Measurements from ENCODE around the gene ATP2A2. TPM values are rescaled to one million over a fixed set of nuclear protein-coding genes. Genes with fewer than 3 reads are reported as not detected.

Gene ATP2A2
- total RNA-seq, 1 experiment from 2014 or later: 239 TPM

- TF ChIP-seq FOSL1 (IDR thresholded peaks at IDR 0.05; ENCODE audit: low read depth): no peak
- TF ChIP-seq POLR2AphosphoS5 (IDR thresholded peaks at IDR 0.05; ENCODE audit: low read depth, low read length): no peak
- no peak for TF ChIP-seq CTCF (IDR thresholded peaks at IDR 0.05 in 2 of 3, conservative IDR thresholded peaks at IDR 0.05 in 1 of 3; ENCODE audit: borderline replicate concordance in 1 of 3, insufficient read depth in 1 of 3, low read depth in 2 of 3, low read length in 2 of 3)
Observed at GRCh38 chr12:110333201-110333600, 52.2 kb downstream of the ATP2A2 start (continued).

DNA sequence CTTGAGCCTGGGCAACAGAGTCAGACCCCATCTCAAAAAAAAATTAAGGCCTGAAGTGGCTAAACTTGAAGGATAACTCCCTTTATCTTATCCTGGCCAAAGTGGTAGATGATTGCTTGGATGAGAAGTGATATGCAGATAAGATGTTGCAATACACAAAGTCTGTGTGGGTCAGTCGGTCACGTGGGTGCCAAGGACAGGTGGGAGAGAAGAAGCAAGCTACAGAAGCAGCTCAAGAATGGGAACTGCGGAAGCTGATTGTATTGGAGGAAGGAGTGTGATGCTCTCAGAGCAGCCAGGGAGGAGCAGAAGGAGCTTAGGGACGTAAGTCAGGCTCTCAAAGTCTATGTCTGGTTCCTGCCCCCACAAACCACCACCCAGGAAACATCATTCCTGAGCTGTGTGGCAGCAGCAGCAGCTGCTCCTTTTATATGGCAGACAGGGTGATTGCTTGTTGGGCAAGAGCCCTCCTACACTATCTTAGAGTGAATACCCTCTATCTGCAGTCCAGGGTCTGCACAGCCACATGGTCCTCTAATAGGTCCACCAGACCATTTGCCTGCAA, 54.5 kb downstream of the ATP2A2 start:
- ChIA-PET CTCF (no interaction called here), RAD21 (ENCODE audit: low non-redundant PET in 1 of 2, low total read pairs in 2 of 2, uncharacterized antibody in 2 of 2, unreplicated experiment in 2 of 2) (no interaction called here), POLR2A (no interaction called here)
- ATAC-seq: no peak
- DNase-seq (ENCODE audit: low read depth, low spot score): no peak
- no peaks in the 10 kb centered on the region for H3K27me3 ChIP-seq (ENCODE audit: insufficient read depth, low read length)
- H3K4me1 ChIP-seq (ENCODE audit: control insufficient read depth in 1 of 2, insufficient read depth in 2 of 2, low read length in 2 of 2): no peaks in the 10 kb centered on the region; a peak in 1 of 4 replicates
- no peaks in the 10 kb centered on the region for H3K9me2 ChIP-seq (ENCODE audit: insufficient read depth)
- H3K36me3 ChIP-seq (ENCODE audit: control insufficient read depth in 1 of 2, insufficient read depth in 2 of 2, low read length in 2 of 2): peaks cover 55 to 88% of the 10 kb centered on the region in 2 experiments
- no peak overlapping the region for H3K4me3 ChIP-seq (replicated peaks in 1 of 2; ENCODE audit: low read depth in 1 of 2, low read length in 2 of 2)
- peaks cover 6% of the 10 kb centered on the region; the same call in 1 of the 2 replicates for H4K20me1 ChIP-seq (ENCODE audit: insufficient read depth)
- no peak overlapping the region for H3K9ac ChIP-seq (ENCODE audit: low read length)
- no TSS peak for BruUV-seq (replicated peaks)
- no peak for TF ChIP-seq SRF (IDR thresholded peaks at IDR 0.05; ENCODE audit: low read depth)
- no peak for TF ChIP-seq FOSL1 (IDR thresholded peaks at IDR 0.05; ENCODE audit: low read depth)
- TF ChIP-seq EZH2 (IDR thresholded peaks at IDR 0.05): no peak
- TF ChIP-seq RAD21 (IDR thresholded peaks at IDR 0.05; ENCODE audit: low read depth): no peak
- no peak for TF ChIP-seq EZH2phosphoT487 (IDR thresholded peaks at IDR 0.05; ENCODE audit: borderline replicate concordance)
- TF ChIP-seq SIN3A (IDR thresholded peaks at IDR 0.05; ENCODE audit: low read depth): no peak
- TF ChIP-seq POLR2A (IDR thresholded peaks at IDR 0.05; ENCODE audit: borderline replicate concordance, extremely low read depth, insufficient read depth, insufficient read length): no peak
- TF ChIP-seq CEBPB (IDR thresholded peaks at IDR 0.05; ENCODE audit: low read depth): no peak
- intact Hi-C loops (cut with micrococcal nuclease): loop anchor here (5.0 kb wide), 1 partner anchor 233 kb away; no protein-coding TSS in a partner anchor
- no peak overlapping the region for H3K4me2 ChIP-seq (ENCODE audit: low read length)
- no peak overlapping the region for H3K27ac ChIP-seq (ENCODE audit: low read depth, low read length)
- no peaks in the 10 kb centered on the region for H3K9me3 ChIP-seq (ENCODE audit: control insufficient read depth in 1 of 2, insufficient read depth in 1 of 2, low read depth in 1 of 2, low read length in 2 of 2)
- peaks cover 90% of the 10 kb centered on the region for H3K79me2 ChIP-seq (ENCODE audit: insufficient read depth, low read length)
- no peak overlapping the region for H2AFZ ChIP-seq (ENCODE audit: low read depth, low read length, poor library complexity, severe bottlenecking)
